ENCODE measurements around the gene BRI3.

GRCh38 chr7:98300595-98301372 lies 19.3 kb downstream of the BRI3 start:
- TF ChIP-seq CTCF (IDR thresholded peaks at IDR 0.05) = no peak
- TF ChIP-seq EP300 (IDR thresholded peaks at IDR 0.05) = no peak

All from suprapubic skin (tissue), 3 donors.